GM19463 (cell line): ENCODE measurements around the gene SCARB2.
A peak's percentile ranks its signal among the peaks of the same experiment; 100 is the strongest.

Experiments used
- ATAC-seq: cut with Tn5 transposase; IDR thresholded peaks from one replicate; pipeline ENCODE4 v1.9.1; 2021; ENCODE audit warnings: mild to moderate bottlenecking, moderate library complexity; ENCODE audit not compliant: unreplicated experiment

The SCARB2 gene

DNA sequence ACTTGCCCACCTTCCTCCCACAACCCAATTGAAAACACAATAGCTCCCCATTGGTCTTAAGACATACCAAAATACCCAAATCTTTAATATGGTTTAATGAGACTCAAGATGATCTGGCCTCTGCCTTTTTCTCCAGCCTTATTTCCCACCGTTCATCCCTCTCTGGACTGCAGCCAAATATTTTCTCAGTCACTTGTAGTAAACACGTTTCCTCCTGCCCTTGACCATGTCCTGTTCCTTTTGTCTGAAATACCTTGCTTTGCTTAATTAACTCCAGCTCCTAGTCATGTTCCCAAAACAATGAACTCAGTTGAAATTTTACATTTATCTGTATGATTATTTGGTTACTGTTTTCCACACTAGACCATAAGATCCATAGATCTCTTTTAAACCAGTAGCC, 57.0 kb downstream of the SCARB2 start:
- no peak for ATAC-seq

DNA sequence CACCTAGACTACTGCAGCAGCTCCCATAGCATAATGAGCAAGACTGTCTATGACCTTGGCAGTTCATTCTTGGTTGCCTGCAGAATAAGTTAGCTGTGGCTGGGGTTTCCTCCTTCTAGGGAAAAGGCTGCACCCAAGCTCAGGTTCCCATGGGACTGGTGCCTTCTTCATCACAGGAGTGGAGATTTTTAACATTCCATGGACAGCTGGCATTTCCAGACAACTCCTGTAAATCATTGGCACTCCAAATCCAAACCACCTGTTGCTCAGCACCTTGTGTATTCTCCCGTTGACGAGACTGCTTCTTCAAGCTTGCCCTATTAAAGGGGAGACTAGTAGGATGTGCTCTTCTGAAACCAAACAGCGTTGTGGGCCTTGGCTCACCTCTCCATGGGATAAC, 57.6 kb downstream of the SCARB2 start:
- ATAC-seq, result no peak

DNA sequence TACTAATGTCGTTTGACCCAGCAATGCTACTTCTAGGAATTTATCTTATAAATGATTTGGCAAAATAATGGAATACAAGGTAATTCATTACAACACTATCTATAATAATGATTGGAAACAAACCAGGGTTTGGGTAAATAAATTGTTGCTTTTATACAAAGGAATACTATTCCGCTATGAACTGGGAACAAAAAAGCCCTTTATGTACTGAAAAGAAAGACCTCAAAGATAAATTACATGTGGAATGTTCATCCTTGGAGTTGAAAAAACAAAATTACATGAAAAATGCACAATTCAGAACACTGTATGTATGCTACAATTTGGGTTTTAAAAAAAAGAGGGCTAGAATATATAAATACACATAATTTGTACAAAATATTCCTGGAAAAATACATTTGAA, 60.3 kb downstream of the SCARB2 start:
- no peak for ATAC-seq

DNA sequence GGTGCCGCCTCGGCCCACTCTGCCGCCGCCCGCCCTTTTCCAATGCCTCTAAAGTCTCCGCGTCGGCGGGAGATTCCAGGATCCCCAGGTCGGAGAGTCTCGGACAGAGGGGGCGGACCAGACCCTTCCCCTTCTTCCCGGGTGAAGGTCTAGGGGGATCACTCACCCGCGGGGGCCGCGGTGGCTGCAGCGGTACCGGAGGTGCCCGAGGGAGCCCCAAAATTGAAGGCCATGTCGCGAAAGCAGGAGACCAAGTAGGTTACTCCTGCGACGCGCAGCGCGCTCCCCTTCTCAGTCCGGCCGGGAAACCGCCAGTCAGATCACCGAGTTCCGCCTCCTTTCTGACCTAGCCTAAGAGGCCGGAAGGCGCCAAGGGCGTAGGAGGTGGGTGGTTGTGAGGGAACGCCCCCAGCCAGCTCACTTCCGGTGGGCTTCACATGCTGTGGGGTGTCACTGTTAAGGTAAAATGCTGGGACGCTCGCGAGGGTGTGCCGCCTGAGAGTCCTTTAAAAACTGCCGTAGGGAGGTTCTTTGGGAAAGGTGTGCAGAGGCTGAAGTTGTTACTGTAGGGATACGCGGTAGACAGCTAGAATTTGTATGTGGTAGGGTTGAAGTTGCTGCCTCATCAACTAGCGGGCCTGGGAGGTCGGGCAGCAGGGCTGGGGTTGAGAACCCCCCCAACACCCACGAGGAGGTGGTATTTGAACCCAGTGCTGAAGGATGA, 65.3 kb downstream of the SCARB2 start, which contains the start of gene NUP54:
TSS of gene NUP54 (minus strand) at position 256 of the 724 bp plus-strand sequence. CDS start at position 233, 23 bp downstream.
- peak; percentile 98 for ATAC-seq

DNA sequence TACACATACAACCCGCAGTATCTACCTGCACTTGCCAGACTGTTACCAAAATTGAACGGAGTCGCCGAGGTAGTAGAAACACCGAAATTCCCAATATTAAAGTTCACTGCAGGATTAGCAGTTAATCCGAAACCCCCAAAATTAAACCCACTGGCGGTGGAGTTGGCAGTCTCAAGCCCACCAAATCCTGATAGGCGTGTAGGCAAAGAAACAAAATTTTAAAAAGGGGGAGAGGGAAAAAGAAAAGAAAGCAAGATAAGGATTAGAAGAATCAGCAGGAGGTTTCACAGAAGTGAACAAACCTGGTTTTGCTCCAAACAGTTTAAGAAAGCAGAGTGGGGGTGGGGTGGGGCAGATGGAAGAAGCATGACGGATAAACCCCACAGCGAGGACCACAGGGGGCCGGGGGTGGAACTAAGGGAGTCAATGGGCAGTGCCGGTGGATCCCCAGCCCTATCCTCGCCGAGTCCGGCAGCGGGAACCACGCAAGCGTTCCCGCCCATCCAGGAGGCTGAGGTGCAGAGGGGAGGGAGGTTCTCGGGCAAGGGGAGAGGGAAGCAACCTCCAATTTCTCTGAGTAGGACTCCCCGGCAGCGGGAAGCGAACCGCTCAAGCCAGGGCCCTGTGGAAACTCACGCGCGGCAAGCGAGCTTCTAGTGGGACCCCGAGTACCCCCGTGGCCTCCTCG, 66.0 kb downstream of the SCARB2 start:
- ATAC-seq, result peak; percentile 36

DNA sequence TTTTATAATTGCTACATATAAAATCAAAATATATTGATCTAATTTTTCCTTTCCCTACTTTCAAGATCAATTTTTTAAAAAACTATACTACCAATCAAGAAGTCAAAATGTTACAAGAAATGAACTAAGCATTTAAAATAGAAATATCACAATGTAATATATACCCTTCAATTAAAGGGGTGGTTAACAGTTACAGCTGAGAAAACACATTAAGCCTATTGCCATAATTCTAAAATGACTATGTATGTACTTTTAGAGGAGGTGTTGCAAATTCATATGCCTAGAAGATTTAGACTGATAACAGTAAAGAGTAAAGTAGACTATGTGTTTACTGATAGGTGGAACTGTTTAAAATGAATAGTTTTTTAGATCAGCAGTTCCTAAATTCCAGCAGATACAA, 69.1 kb downstream of the SCARB2 start:
- no peak for ATAC-seq

DNA sequence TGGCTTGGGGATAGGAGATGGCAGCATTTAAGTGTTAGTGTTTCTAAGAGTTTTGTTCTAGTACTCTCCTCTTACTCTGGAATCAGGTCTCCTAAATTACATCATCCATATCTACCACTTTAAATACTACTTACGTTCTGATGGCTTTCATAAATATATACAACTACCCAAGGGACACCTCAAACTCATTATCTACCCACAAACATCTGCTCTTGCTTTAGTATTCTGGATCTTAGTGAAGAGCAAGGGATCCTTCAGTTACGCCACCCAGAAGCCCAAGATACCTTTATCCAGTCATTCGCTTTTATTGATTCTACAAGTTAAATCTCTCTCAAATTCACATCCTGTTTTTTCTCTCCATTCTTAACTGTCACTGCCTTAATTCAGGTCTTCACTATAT, 72.4 kb downstream of the SCARB2 start:
- no peak for ATAC-seq

DNA sequence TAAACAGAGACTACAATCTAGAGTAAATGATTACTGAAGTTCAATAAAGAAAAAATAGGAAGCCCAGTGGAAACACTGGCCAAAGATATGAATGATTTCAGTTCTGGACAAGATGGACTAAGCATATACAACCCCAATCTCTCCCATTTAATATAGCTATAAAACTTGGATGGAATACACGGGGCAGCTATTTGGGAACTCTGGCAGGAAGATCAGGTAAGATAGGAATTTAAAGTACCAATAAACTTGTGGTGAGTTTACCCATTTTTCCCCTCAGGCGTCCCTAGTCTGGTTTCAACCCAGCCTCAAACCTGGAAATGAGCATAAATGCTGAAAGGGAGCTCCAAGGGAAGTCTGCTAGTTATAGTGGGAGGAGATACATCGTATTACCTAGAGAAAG, 85.9 kb downstream of the SCARB2 start:
- ATAC-seq, result no peak

DNA sequence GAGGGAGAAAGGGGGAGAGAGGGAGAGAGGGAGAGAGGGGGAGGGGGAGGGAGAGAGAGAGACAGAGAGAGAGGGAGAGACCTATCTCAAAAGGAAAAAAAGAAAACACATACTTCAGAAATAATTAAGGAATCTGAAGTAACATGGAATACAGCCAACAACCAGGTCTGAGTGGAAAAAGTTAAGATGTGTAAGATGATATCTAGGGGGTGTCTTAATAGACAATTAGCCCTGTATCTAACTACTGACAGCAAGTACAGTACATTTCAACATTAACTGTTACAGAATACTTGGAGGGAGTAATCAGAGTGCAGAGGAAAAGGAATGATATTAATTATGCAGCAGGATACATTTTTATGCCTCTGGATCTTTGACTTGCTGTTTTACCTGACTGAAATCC, 87.8 kb downstream of the SCARB2 start:
- ATAC-seq, result no peak

DNA sequence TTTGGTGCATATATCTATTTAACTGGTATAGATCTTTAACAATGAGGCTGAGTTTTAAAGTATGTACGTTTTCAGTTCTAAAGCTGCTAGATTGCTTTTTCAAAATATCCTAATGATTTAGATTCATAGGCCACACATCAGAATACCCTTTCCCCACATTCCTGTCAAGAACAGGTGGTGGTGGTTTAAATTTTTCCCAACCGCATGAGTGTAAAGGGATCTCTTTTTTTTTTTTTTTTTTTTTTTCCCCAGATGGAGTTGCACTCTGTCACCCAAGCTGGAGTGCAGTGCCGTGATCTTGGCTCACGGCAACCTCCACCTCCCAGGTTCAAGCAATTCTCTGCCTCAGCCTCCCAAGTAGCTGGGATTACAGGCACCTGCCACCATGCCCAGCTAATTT, 93.4 kb downstream of the SCARB2 start:
- no peak for ATAC-seq

DNA sequence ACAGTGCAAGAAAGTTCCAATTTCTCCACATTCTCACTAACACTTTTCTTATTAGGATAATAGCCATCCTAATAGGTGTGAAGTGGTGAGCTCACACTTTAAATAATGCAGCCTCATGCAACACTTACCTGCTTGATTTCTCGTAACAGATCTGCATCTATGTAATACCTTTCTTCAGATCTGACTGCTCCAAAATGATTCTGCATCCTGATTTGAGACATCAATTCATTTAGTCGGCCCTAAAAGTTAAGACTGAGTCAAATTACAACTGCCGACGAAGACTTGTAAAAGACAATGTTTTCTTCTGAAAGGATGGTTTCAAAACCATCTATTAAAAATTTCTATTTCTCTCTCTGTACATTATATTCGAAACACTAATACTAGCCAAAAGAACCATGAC, 96.1 kb downstream of the SCARB2 start:
- ATAC-seq, result no peak

DNA sequence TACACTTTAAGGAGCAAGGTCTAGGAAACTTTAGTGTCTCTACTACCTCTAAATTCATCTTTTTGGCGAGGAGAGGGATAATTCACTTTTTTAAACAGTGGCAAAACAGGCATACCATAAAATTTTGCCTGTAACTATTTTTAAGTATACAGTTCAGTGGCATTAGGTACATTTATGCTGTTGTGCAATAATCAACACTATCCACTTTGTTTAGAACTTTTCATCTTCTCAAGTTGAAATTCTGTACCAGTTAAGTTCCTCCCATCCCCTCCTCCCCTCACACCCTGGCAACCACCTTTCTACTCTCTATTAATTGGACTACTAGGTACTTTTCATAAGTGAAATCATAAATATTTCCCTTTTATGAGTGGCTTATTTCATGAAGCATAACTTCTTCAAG, 96.8 kb downstream of the SCARB2 start:
- ATAC-seq, result no peak
